Measurements from ENCODE around the gene TMEM175.

The TMEM175 gene

GRCh38 chr4:955161-955921 is 23.1 kb downstream of the TMEM175 start:
- Histone ChIP-seq H3K14ac (ENCODE audit: low read length) (no peak overlapping the region), H3K9me3 (ENCODE audit: insufficient read depth, low read depth, low read length) (no peaks in the 10 kb centered on the region), H4K12ac (ENCODE audit: low read depth, low read length) (no peak overlapping the region), H3K27ac (ENCODE audit: low read depth, low read length) (no peak overlapping the region), H2BK5ac (ENCODE audit: low read depth, low read length, poor library complexity) (no peak overlapping the region), H3K9ac (ENCODE audit: low read length) (no peak overlapping the region), H3K18ac (ENCODE audit: low read length) (no peak overlapping the region), H3K79me2 (ENCODE audit: control insufficient read depth, insufficient read depth, low read length, poor library complexity) (no peaks in the 10 kb centered on the region), H3K79me1 (ENCODE audit: low read length) (no peaks in the 10 kb centered on the region), H3K4me1 (ENCODE audit: control insufficient read depth in 1 of 2, insufficient read depth in 2 of 2, low read length in 2 of 2) (peaks cover 3 to 5% of the 10 kb centered on the region in 2 experiments), H3K4me2 (ENCODE audit: low read length) (no peak overlapping the region), H3K36me3 (ENCODE audit: control insufficient read depth in 1 of 2, insufficient read depth in 2 of 2, low read length in 2 of 2) (peaks cover 8 to 9% of the 10 kb centered on the region in 2 experiments), H4K8ac (ENCODE audit: low read depth, low read length) (no peak overlapping the region), H3K23ac (ENCODE audit: low read length) (no peak overlapping the region), H3K4me3 (ENCODE audit: low read depth, low read length) (no peak overlapping the region), H3K27me3 (ENCODE audit: insufficient read depth, low read length) (no peaks in the 10 kb centered on the region), H4K91ac (ENCODE audit: low read depth, low read length) (no peak overlapping the region), H3K4ac (ENCODE audit: low read depth, low read length) (no peak overlapping the region), H2BK120ac (ENCODE audit: insufficient read depth, low read length, poor library complexity) (no peak overlapping the region), H2AFZ (ENCODE audit: insufficient read depth, low read length, poor library complexity) (no peak overlapping the region), H2AK5ac (ENCODE audit: low read length) (no peak overlapping the region), H2BK12ac (ENCODE audit: low read length) (no peak overlapping the region)
- WGBS (ENCODE audit: extremely low coverage, insufficient coverage, insufficient read length) = no CpG with 5 or more reads among the region's 33 CpGs
- DNase-seq = no peak

- no peaks in the 10 kb centered on the region for H3K79me2 ChIP-seq (ENCODE audit: control insufficient read depth, insufficient read depth, low read length, poor library complexity)
- no peaks in the 10 kb centered on the region for H3K27me3 ChIP-seq (ENCODE audit: insufficient read depth, low read length)
- no peak overlapping the region for H3K23ac ChIP-seq (ENCODE audit: low read length)
- no peak overlapping the region for H2AFZ ChIP-seq (ENCODE audit: insufficient read depth, low read length, poor library complexity)
- H4K12ac ChIP-seq (ENCODE audit: low read depth, low read length) = no peak overlapping the region
- H3K36me3 ChIP-seq (ENCODE audit: control insufficient read depth in 1 of 2, insufficient read depth in 2 of 2, low read length in 2 of 2) = peaks cover 9% of the 10 kb centered on the region in 2 experiments
- H4K8ac ChIP-seq (ENCODE audit: low read depth, low read length) = no peak overlapping the region
- H4K91ac ChIP-seq (ENCODE audit: low read depth, low read length) = no peak overlapping the region
- H3K4me2 ChIP-seq (ENCODE audit: low read length) = no peak overlapping the region
- no peak overlapping the region for H2AK5ac ChIP-seq (ENCODE audit: low read length)
- no peak overlapping the region for H3K9ac ChIP-seq (ENCODE audit: low read length)
- no peak overlapping the region for H3K4ac ChIP-seq (ENCODE audit: low read depth, low read length)
- WGBS (ENCODE audit: extremely low coverage, insufficient coverage, insufficient read length) = no CpG with 5 or more reads among the region's 12 CpGs
- no peaks in the 10 kb centered on the region for H3K79me1 ChIP-seq (ENCODE audit: low read length)
- no peak overlapping the region for H3K14ac ChIP-seq (ENCODE audit: low read length)
- H2BK12ac ChIP-seq (ENCODE audit: low read length) = no peak overlapping the region
- H3K9me3 ChIP-seq (ENCODE audit: insufficient read depth, low read depth, low read length) = peaks cover under 1% of the 10 kb centered on the region
- no peak for DNase-seq
- H3K18ac ChIP-seq (ENCODE audit: low read length) = no peak overlapping the region
- H2BK120ac ChIP-seq (ENCODE audit: insufficient read depth, low read length, poor library complexity) = no peak overlapping the region
- no peak overlapping the region for H2BK5ac ChIP-seq (ENCODE audit: low read depth, low read length, poor library complexity)
- no peak overlapping the region for H3K4me3 ChIP-seq (ENCODE audit: low read depth, low read length)
- no peak overlapping the region for H3K27ac ChIP-seq (ENCODE audit: low read depth, low read length)
- H3K4me1 ChIP-seq (ENCODE audit: control insufficient read depth in 1 of 2, insufficient read depth in 2 of 2, low read length in 2 of 2) = peaks cover 3 to 5% of the 10 kb centered on the region in 2 experiments
These were observed 23.7 kb downstream of the TMEM175 start for GRCh38 chr4:955931-956381.

- no peak overlapping the region for H3K18ac ChIP-seq (ENCODE audit: low read length)
- H4K91ac ChIP-seq (ENCODE audit: low read depth, low read length) = no peak overlapping the region
- H3K4me3 ChIP-seq (ENCODE audit: low read depth, low read length) = no peak overlapping the region
- no peak overlapping the region for H3K27ac ChIP-seq (ENCODE audit: low read depth, low read length)
- H4K8ac ChIP-seq (ENCODE audit: low read depth, low read length) = no peak overlapping the region
- no peak overlapping the region for H2BK12ac ChIP-seq (ENCODE audit: low read length)
- H3K9ac ChIP-seq (ENCODE audit: low read length) = no peak overlapping the region
- H3K4me1 ChIP-seq (ENCODE audit: control insufficient read depth in 1 of 2, insufficient read depth in 2 of 2, low read length in 2 of 2) = no peaks in the 10 kb centered on the region
- peaks cover 9 to 13% of the 10 kb centered on the region in 2 experiments for H3K36me3 ChIP-seq (ENCODE audit: control insufficient read depth in 1 of 2, insufficient read depth in 2 of 2, low read length in 2 of 2)
- no peak overlapping the region for H2AFZ ChIP-seq (ENCODE audit: insufficient read depth, low read length, poor library complexity)
- H3K23ac ChIP-seq (ENCODE audit: low read length) = no peak overlapping the region
- no peaks in the 10 kb centered on the region for H3K79me1 ChIP-seq (ENCODE audit: low read length)
- H2BK120ac ChIP-seq (ENCODE audit: insufficient read depth, low read length, poor library complexity) = no peak overlapping the region
- no peak overlapping the region for H2BK5ac ChIP-seq (ENCODE audit: low read depth, low read length, poor library complexity)
- no CpG with 5 or more reads among the region's 14 CpGs for WGBS (ENCODE audit: extremely low coverage, insufficient coverage, insufficient read length)
- no peak for DNase-seq
- H3K14ac ChIP-seq (ENCODE audit: low read length) = no peak overlapping the region
- H3K79me2 ChIP-seq (ENCODE audit: control insufficient read depth, insufficient read depth, low read length, poor library complexity) = no peaks in the 10 kb centered on the region
- H3K4ac ChIP-seq (ENCODE audit: low read depth, low read length) = no peak overlapping the region
- no peak overlapping the region for H2AK5ac ChIP-seq (ENCODE audit: low read length)
- H3K9me3 ChIP-seq (ENCODE audit: insufficient read depth, low read depth, low read length) = peaks cover 2% of the 10 kb centered on the region
- H3K27me3 ChIP-seq (ENCODE audit: insufficient read depth, low read length) = no peaks in the 10 kb centered on the region
- H4K12ac ChIP-seq (ENCODE audit: low read depth, low read length) = no peak overlapping the region
- no peak overlapping the region for H3K4me2 ChIP-seq (ENCODE audit: low read length)
These were observed 24.4 kb downstream of the TMEM175 start for GRCh38 chr4:956531-957230.

GRCh38 chr4:957231-957580 is 24.9 kb downstream of the TMEM175 start:
- H3K18ac ChIP-seq (ENCODE audit: low read length) = no peak overlapping the region
- no peaks in the 10 kb centered on the region for H3K27me3 ChIP-seq (ENCODE audit: insufficient read depth, low read length)
- H2BK5ac ChIP-seq (ENCODE audit: low read depth, low read length, poor library complexity) = no peak overlapping the region
- H3K9ac ChIP-seq (ENCODE audit: low read length) = no peak overlapping the region
- no peaks in the 10 kb centered on the region for H3K4me1 ChIP-seq (ENCODE audit: control insufficient read depth in 1 of 2, insufficient read depth in 2 of 2, low read length in 2 of 2)
- no peak overlapping the region for H2BK120ac ChIP-seq (ENCODE audit: insufficient read depth, low read length, poor library complexity)
- H2AFZ ChIP-seq (ENCODE audit: insufficient read depth, low read length, poor library complexity) = no peak overlapping the region
- peaks cover 2% of the 10 kb centered on the region for H3K9me3 ChIP-seq (ENCODE audit: insufficient read depth, low read depth, low read length)
- H3K36me3 ChIP-seq (ENCODE audit: control insufficient read depth in 1 of 2, insufficient read depth in 2 of 2, low read length in 2 of 2) = peaks cover 14 to 17% of the 10 kb centered on the region in 2 experiments
- no CpG with 5 or more reads among the region's 8 CpGs for WGBS (ENCODE audit: extremely low coverage, insufficient coverage, insufficient read length)
- no peak overlapping the region for H3K4me2 ChIP-seq (ENCODE audit: low read length)
- no peak for DNase-seq
- no peak overlapping the region for H3K14ac ChIP-seq (ENCODE audit: low read length)
- no peaks in the 10 kb centered on the region for H3K79me2 ChIP-seq (ENCODE audit: control insufficient read depth, insufficient read depth, low read length, poor library complexity)
- no peak overlapping the region for H3K4ac ChIP-seq (ENCODE audit: low read depth, low read length)
- H4K8ac ChIP-seq (ENCODE audit: low read depth, low read length) = no peak overlapping the region
- no peak overlapping the region for H4K91ac ChIP-seq (ENCODE audit: low read depth, low read length)
- no peak overlapping the region for H2BK12ac ChIP-seq (ENCODE audit: low read length)
- H4K12ac ChIP-seq (ENCODE audit: low read depth, low read length) = no peak overlapping the region
- no peaks in the 10 kb centered on the region for H3K79me1 ChIP-seq (ENCODE audit: low read length)
- no peak overlapping the region for H3K4me3 ChIP-seq (ENCODE audit: low read depth, low read length)
- H3K23ac ChIP-seq (ENCODE audit: low read length) = no peak overlapping the region
- H2AK5ac ChIP-seq (ENCODE audit: low read length) = no peak overlapping the region
- H3K27ac ChIP-seq (ENCODE audit: low read depth, low read length) = no peak overlapping the region
